OCI-LY1 (cell line): ENCODE results near the gene RANBP2.

Source experiments
- H2AFZ ChIP-seq: fragments of 200-600 bp; sonication (generic), shearing (Covaris generic); 2 replicates; pipeline ENCODE4 v1.6.0; 2014; ENCODE audit warnings: antibody characterized with exemption, mild to moderate bottlenecking, low read length
- H3F3A ChIP-seq: fragments of 200-600 bp; sonication (generic), shearing (Covaris generic); 2 replicates; pipeline ENCODE4 v1.6.0; 2014; ENCODE audit warnings: mild to moderate bottlenecking, antibody characterized with exemption, low read length, moderate library complexity; ENCODE audit not compliant: insufficient read depth
- H3K27ac ChIP-seq: fragments of 200-600 bp; sonication (generic); 2 replicates; pipeline ENCODE4 v1.5.1; 2014; ENCODE audit warnings: low read length, mixed run types, mild to moderate bottlenecking, low read depth; ENCODE audit not compliant: poor library complexity, severe bottlenecking
- H3K27me3 ChIP-seq: fragments of 200-600 bp; sonication (generic); 2 replicates; pipeline ENCODE4 v1.6.0; 2014; ENCODE audit warnings: antibody characterized with exemption, mild to moderate bottlenecking, low read length, moderate library complexity; ENCODE audit not compliant: insufficient read depth
- H3K36me3 ChIP-seq: fragments of 200-600 bp; sonication (generic); 2 replicates; pipeline ENCODE4 v1.6.1; 2014; ENCODE audit warnings: mild to moderate bottlenecking, antibody characterized with exemption, low read length, moderate library complexity, mixed read lengths; ENCODE audit not compliant: insufficient read depth
- H3K4me1 ChIP-seq: fragments of 200-600 bp; sonication (generic); 2 replicates; pipeline ENCODE4 v1.5.1; 2014; ENCODE audit warnings: mild to moderate bottlenecking, low read length, moderate library complexity; ENCODE audit not compliant: insufficient read depth, severe bottlenecking
- H3K4me2 ChIP-seq: fragments of 200-600 bp; sonication (generic), shearing (Covaris generic); 2 replicates; pipeline ENCODE4 v1.6.1; 2014; ENCODE audit warnings: low read length
- H3K4me3 ChIP-seq: fragments of 200-600 bp; sonication (generic); 2 replicates; pipeline ENCODE4 v1.5.1; 2014; ENCODE audit warnings: low read length, low read depth, mild to moderate bottlenecking, mixed read lengths; ENCODE audit not compliant: poor library complexity, severe bottlenecking
- H3K79me2 ChIP-seq: fragments of 200-600 bp; shearing (Covaris generic); 2 replicates; pipeline ENCODE4 v1.6.1; 2016; ENCODE audit warnings: mixed run types, low read length, mixed read lengths; ENCODE audit not compliant: insufficient read depth
- H3K9ac ChIP-seq: fragments of 200-600 bp; sonication (generic), shearing (Covaris generic); 2 replicates; pipeline ENCODE4 v1.6.1; 2014; ENCODE audit warnings: mild to moderate bottlenecking, low read length, mixed read lengths
- H3K9me2 ChIP-seq: fragments of 200-600 bp; sonication (generic), shearing (Covaris generic); 2 replicates; pipeline ENCODE4 v1.6.1; 2014; ENCODE audit warnings: low read depth, mild to moderate bottlenecking, low read length, mixed read lengths
- H3K9me3 ChIP-seq: fragments of 200-600 bp; shearing (Covaris generic); 2 replicates; pipeline ENCODE4 v1.6.1; 2014; ENCODE audit warnings: low read length, mixed read lengths
- H4K20me1 ChIP-seq: fragments of 200-600 bp; sonication (generic), shearing (Covaris generic); 2 replicates; pipeline ENCODE4 v1.6.0; 2016; ENCODE audit warnings: mild to moderate bottlenecking, low read length; ENCODE audit not compliant: insufficient read depth
- CTCF ChIP-seq: fragments of 200-600 bp; sonication (generic), shearing (Covaris generic); IDR thresholded peaks from 2 replicates; pipeline ENCODE4 v1.5.1; 2017; ENCODE audit warnings: mild to moderate bottlenecking, antibody characterized with exemption, low read length, moderate library complexity, mixed read lengths
- EZH2 ChIP-seq: fragments of 200-600 bp; sonication (generic), shearing (Covaris generic); IDR thresholded peaks from 2 replicates; pipeline ENCODE4 v1.8.0; 2017; ENCODE audit warnings: borderline replicate concordance, mixed run types, mild to moderate bottlenecking, antibody characterized with exemption, low read length, moderate library complexity, mixed read lengths

The RANBP2 gene

GRCh38 chr2:108833219-108833618 is 113.9 kb downstream of the RANBP2 start:
- Histone ChIP-seq H3K4me3 (no peak overlapping the region), H3K79me2 (no peaks in the 10 kb centered on the region), H3K27me3 (no peaks in the 10 kb centered on the region), H2AFZ (no peak overlapping the region), H3K36me3 (no peaks in the 10 kb centered on the region), H3K9ac (no peak overlapping the region), H3K9me2 (no peaks in the 10 kb centered on the region), H4K20me1 (no peaks in the 10 kb centered on the region), H3K4me2 (no peak overlapping the region), H3K4me1 (no peaks in the 10 kb centered on the region), H3K9me3 (peaks cover 13% of the 10 kb centered on the region), H3K27ac (no peak overlapping the region), H3F3A (no peaks in the 10 kb centered on the region)
- TF ChIP-seq CTCF, result no peak
- no peak for TF ChIP-seq EZH2

GRCh38 chr2:108834620-108835019 is 115.3 kb downstream of the RANBP2 start:
- peaks cover 1% of the 10 kb centered on the region; the same call in 1 of the 2 replicates for H3K36me3 ChIP-seq
- no peaks in the 10 kb centered on the region for H3K27me3 ChIP-seq
- TF ChIP-seq EZH2, result no peak
- TF ChIP-seq CTCF, result no peak
- no peak overlapping the region for H3K9ac ChIP-seq
- H4K20me1 ChIP-seq, result no peaks in the 10 kb centered on the region
- H3K9me2 ChIP-seq, result no peaks in the 10 kb centered on the region
- no peak overlapping the region for H3K27ac ChIP-seq
- H3F3A ChIP-seq, result no peaks in the 10 kb centered on the region
- no peak overlapping the region for H2AFZ ChIP-seq
- no peaks in the 10 kb centered on the region for H3K79me2 ChIP-seq
- no peak overlapping the region for H3K4me3 ChIP-seq
- no peaks in the 10 kb centered on the region for H3K4me1 ChIP-seq
- H3K4me2 ChIP-seq, result no peak overlapping the region
- H3K9me3 ChIP-seq, result peaks cover 13% of the 10 kb centered on the region

GRCh38 chr2:108835040-108835439 is 115.8 kb downstream of the RANBP2 start:
- Histone ChIP-seq H3K79me2 (no peaks in the 10 kb centered on the region), H4K20me1 (no peaks in the 10 kb centered on the region), H3K27me3 (no peaks in the 10 kb centered on the region), H3K9ac (no peak overlapping the region), H3K36me3 (peaks cover 3% of the 10 kb centered on the region; the same call in 1 of the 2 replicates), H3K4me1 (no peaks in the 10 kb centered on the region), H3F3A (no peaks in the 10 kb centered on the region), H3K4me2 (no peak overlapping the region), H2AFZ (no peak overlapping the region), H3K4me3 (no peak overlapping the region), H3K9me2 (no peaks in the 10 kb centered on the region), H3K9me3 (peaks cover 13% of the 10 kb centered on the region), H3K27ac (no peak overlapping the region)
- no peak for TF ChIP-seq CTCF
